HG03575 (cell line): ENCODE data around the gene CHMP4B.

Experiments used
- ATAC-seq: cut with Tn5 transposase; IDR thresholded peaks from one replicate; pipeline ENCODE4 v1.9.1; 2021; ENCODE audit not compliant: unreplicated experiment, insufficient number of reproducible peaks, low FRiP score; ENCODE audit errors: extremely low read depth

CHMP4B gene

GRCh38 chr20:33832103-33832804 is 21.1 kb downstream of the CHMP4B start:
- ATAC-seq, result no peak

GRCh38 chr20:33833333-33833732 is 22.2 kb downstream of the CHMP4B start:
- ATAC-seq, result no peak

GRCh38 chr20:33835615-33836172 is 24.5 kb downstream of the CHMP4B start:
- no peak for ATAC-seq

- no peak for ATAC-seq
Observed at GRCh38 chr20:33836277-33836676, 25.1 kb downstream of the CHMP4B start.

GRCh38 chr20:33837096-33837830 is 26.1 kb downstream of the CHMP4B start:
- no peak for ATAC-seq

GRCh38 chr20:33838035-33838864 is 27.1 kb downstream of the CHMP4B start:
- ATAC-seq, result no peak

- ATAC-seq, result no peak
Observed at GRCh38 chr20:33839591-33839990, 28.4 kb downstream of the CHMP4B start.

GRCh38 chr20:33840160-33840559 is 29.0 kb downstream of the CHMP4B start:
- no peak for ATAC-seq

GRCh38 chr20:33840759-33841435 is 29.7 kb downstream of the CHMP4B start:
- ATAC-seq, result no peak

GRCh38 chr20:33841436-33841799 is 30.3 kb downstream of the CHMP4B start:
- no peak for ATAC-seq

- no peak for ATAC-seq
Observed at GRCh38 chr20:33842346-33842745, 31.2 kb downstream of the CHMP4B start.

GRCh38 chr20:33843050-33843449 is 31.9 kb downstream of the CHMP4B start:
- ATAC-seq, result no peak

GRCh38 chr20:33843854-33844253 is 32.7 kb downstream of the CHMP4B start:
- ATAC-seq, result no peak

- ATAC-seq, result no peak
Observed at GRCh38 chr20:33846291-33846935, 35.3 kb downstream of the CHMP4B start.

GRCh38 chr20:33847006-33847405 is 35.9 kb downstream of the CHMP4B start:
- ATAC-seq, result no peak

GRCh38 chr20:33848391-33848790 is 37.2 kb downstream of the CHMP4B start:
- no peak for ATAC-seq

- no peak for ATAC-seq
Observed at GRCh38 chr20:33850159-33850558, 39.0 kb downstream of the CHMP4B start.

GRCh38 chr20:33851842-33852466 is 40.8 kb downstream of the CHMP4B start:
- no peak for ATAC-seq
